ENCODE measurements around the gene PDE4D.

PDE4D gene

GRCh38 chr5:59893429-59894227 is at the start of gene PDE4D:
Gene PDE4D, minus strand, starts transcription at chr5:59893726.
- peak; percentile 11 for DNase-seq

DNA sequence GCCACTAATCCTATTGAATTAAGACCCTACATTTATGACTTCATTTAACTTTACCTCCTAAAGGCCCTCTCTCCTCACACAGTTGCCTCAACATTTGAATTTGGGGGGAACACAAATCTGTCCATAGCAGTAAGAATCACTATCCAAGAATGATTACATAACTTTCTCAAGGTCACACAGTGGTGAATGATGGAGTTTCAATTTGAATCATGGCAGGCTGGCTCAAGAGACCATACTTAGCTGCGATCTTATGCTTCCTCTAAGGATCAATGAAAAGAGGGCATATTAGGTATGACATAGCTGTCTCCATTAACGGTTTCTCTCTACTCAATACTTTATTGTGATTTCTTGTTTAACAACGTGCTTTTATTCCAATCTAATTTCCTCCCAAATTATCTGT is 44.1 kb upstream of the PDE4D start:
- DNase-seq: no peak

DNA sequence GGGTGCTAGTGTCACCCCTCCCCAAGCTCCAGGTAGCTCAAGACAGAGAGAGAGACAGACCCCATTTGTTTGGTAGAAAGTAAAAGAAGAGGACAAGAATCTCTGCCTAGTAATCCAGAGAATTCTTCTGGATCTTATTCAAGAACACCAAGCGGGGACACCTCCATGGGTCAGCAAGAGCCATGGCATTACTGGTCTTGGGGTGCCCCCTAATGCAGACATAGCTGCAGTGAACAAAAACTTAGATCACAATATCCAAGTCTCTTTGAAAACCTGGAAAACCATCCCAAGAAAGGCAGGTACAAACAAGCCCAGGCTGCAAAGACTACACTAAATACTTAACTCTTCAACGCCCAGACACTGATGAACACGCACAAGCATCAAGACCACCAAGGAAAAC is 29.9 kb upstream of the PDE4D start:
- DNase-seq: no peak

GRCh38 chr5:59922220-59922619 is 28.7 kb upstream of the PDE4D start:
- no peak for DNase-seq

DNA sequence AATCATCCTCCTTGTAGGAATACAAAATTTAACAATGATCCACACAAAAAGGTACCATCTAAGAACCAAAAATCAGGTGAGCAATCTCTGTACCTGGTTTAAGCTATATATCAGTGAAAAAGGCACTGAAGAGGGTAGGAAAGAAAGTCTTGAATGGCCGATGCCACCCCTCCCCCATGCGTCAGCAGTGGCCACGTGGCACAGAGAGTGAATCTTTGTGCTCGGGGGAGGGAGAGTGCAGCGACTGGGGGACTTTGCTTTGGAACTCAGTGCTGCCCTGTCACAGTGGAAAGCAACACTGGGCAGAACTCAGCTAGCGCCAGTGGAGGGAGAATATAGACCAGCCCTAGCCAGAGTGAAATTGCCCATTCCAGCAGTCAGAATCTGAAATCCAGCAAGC is 28.3 kb upstream of the PDE4D start:
- DNase-seq: no peak

DNA sequence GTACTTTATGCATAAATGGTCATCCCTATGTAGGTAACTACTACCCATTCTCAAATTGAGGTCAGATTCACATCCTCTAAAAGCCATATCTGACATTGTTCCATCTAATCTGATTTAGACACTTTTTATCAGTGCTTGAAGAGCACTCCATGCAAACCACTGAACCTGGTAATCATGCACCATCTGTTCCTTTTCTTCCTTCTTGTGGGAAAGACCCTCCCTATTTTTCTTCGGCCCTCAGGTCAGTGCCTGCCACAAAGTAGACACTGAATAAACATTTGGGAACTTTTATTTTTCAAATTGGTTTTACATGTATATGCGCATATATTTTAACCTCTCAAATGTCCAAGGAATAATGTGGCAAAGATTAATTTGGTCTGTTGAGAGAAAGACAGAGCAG is 26.0 kb upstream of the PDE4D start:
- DNase-seq: no peak

GRCh38 chr5:59917121-59917520 is 23.6 kb upstream of the PDE4D start:
- DNase-seq: no peak

DNA sequence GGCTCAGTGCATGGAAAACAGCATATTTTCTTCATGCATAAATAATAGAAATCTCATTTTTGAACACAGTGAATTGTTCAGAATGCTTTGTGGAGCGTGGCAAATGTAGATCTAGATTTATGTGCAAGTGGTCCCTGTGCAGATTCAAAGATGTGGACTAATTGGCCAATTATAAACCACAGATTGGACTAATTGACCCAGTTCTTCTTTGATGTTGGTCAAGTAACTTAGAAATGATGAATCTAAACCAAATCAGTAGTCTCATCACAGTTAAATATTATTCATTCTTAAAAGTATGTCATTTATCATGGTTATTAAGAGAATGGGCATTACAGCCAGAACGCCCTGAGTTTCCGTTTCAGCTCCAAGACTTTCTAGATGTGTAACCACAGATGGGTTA is 11.7 kb upstream of the PDE4D start:
- no peak for DNase-seq

GRCh38 chr5:59897075-59897474 is 3.5 kb upstream of the PDE4D start:
- DNase-seq: no peak

DNA sequence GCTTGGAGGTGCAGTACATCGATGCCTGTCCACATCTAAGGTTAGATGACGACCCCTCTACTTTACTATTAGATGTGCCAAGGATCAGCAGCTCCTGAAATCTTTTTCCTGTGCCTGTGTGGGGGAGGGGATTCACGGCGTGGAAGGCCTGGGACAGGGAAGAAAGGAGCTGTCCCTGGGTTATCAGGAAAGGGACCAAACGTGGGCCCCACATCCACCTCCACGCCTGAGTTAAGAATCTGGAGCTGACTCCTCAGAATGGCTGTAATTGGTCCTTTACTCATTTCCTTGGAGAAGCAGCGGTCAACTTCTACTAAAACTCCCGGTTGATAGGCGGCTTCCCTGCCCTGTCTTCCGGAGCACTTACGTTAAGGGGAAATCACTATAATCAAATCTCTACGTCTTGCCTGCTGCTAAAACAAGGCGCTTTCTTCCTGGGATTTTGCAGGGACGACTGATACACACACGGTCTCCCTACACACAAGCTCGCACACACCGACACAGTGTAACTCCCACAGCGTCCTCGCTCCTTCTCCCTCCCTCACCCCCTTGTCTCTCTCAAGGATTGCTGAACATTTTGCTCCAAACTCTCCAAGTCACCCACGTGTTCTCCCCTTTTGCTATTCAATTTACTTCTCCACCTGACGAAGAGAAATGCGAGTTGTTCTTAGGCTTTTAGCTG is 1.4 kb downstream of the PDE4D start:
- DNase-seq: no peak

DNA sequence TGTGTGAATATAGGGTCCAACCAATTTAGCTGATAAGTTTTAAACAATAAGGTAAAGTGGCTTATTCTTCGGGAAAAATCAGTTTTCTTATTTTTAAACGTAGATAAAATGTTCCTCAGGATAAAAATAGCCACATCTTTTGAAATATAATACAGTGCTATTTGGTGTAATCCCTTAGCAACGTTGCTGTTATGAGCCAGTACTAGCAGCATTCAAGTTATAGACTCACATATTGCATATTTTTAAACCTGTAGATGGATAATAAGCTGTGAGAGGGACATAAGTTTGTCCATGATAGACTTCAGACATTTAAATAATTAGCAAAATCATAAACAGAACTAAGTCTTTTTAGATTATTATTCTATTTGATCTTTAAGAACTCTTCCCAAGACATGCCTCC is 6.3 kb downstream of the PDE4D start:
- no peak for DNase-seq

DNA sequence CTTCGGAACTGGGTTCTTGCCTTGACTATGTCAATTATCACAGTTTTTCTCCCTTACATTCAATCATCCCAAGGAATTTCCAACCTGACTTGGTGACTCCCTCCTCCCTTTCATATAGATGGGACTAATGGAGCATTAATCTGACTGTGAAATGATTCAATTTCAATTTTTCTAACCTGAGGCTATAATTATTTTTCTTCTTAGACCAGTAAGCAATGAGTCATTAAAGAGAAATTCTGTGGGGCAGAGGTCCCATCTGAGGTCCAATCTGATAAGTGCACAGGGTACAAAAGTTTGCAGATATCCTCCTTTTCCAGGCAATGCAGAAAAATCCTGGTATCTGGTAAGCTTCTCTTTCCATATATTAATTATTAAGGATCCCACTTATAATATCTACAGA is 18.9 kb downstream of the PDE4D start:
- DNase-seq: no peak

DNA sequence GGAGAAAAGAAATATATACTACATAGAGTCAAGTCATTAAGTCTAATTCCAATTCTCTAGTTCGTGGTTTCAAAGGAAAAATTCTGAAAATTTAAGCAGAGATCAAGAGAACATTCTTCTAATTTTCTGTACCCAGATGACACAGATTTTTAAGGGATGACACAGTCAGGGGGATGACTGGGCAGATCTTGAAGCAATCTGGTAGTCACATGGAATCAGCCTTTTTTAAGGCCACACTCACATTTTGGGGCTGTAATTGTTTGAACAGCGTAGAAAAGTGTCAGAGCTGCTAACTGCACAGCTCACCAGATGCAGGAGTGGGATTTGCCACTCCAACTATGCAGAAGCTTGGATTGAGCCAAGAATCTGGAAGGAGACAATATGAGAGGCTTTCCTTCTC is 20.4 kb downstream of the PDE4D start:
- no peak for DNase-seq

DNA sequence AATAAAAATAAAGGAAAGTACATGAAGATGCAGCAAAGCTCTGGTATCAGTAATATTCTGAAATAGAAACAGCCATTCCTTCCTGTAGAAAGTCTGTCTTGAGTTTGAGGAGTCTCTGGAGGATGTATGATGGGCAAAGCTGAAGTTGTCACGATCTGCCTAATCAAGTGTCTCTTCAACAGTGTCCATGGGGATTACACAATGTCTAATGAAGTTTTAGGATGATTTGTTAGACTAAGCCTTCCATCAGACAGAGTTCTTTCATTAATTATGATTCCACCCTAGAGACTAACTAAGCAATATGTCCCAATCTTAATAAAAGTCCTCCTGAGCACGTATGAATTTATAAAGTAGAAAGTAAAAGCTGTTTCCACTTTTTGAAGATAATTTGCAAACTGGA is 26.9 kb downstream of the PDE4D start:
- DNase-seq: no peak

- no peak for DNase-seq
Measured at GRCh38 chr5:59864718-59865117, 28.8 kb downstream of the PDE4D start.

DNA sequence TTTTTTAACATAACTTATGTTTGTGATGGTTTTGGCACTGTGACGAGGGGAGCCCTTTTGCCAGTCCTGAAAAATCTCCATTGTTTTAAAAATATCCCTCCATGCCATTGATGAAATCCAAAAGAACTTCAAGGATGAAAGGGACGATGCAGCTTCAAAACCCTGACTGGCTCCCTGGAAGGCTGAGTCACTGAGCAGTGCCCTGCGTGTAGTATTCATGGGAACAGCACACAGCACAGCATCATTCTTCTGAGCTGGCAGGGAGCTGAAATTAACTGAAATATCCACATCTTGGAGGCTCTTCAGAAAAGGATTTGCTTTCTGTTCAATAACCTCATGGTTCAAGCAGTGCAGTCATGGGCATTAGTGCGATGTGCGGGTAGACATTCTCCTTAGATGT is 29.7 kb downstream of the PDE4D start:
- no peak for DNase-seq

- DNase-seq: no peak
Measured at GRCh38 chr5:59856358-59856757, 37.2 kb downstream of the PDE4D start.

GRCh38 chr5:59850766-59851165 is 42.8 kb downstream of the PDE4D start:
- DNase-seq: no peak

DNA sequence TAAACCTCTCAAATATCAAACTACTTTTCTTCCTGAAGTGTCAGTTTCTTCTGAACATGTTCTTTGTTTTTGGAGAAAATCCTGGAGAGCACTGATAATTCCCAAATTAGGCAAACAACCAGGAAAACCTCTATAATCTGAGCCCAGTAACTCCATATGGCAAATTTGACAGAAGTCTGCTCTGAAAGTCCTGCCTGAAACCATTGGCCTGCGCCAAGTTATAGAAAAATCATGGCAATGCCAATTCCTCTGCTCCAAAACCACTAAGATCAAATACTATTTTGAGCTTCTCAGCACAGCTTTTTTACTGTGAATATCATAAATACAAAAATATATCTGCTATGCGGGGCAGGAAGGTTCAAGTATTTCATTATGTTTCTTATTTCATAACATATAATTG is 45.9 kb downstream of the PDE4D start:
- no peak for DNase-seq

DNA sequence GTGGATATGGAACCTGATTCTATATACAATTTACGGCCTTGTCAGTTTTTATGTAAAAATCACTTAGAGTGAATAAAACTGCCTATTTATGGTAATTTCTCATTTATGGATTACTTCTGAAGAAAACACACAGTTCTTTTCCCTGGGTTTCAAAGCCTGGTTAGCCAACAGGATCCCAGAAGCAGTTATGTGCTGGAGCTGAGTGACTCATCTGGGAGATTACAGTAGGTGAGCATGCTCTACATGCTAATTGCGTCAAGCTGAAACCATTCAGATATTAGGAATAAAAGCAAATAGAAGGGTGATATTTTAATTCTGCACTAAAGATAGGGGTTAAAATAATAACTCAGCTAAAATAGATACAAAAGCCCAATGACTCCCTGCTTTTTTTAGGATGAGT is 47.8 kb downstream of the PDE4D start:
- no peak for DNase-seq

GRCh38 chr5:59843511-59844213 is 49.9 kb downstream of the PDE4D start:
- no peak for DNase-seq

- DNase-seq: no peak
Measured at GRCh38 chr5:59842999-59843398, 50.5 kb downstream of the PDE4D start.

DNA sequence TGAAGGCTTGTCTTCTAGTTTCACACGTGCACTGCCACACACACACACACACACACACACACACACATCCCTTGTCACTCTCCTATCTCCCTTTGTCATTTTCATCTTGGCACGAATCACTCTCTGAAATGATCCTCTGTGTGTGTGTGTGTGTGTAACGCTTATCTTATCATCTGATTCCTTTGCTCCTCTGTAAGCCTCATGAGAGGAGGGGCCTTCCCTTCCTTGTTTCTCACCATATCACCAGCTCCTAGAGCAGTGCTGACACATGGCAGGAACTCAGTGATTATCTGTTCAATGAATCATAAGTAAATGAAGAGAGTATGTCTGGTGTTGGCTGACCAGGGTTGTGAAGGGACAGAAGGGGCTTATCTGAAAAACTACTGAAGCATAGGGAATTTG is 53.3 kb downstream of the PDE4D start:
- no peak for DNase-seq

- DNase-seq: no peak
Measured at GRCh38 chr5:59838989-59839388, 54.5 kb downstream of the PDE4D start.

All from NCI-H1092 treated with DMSO at 0.1 percent for 48 hours (cell line).